GM06990 (cell line): ENCODE data around the gene SLC10A7.

Source experiments
- DNase-seq: peaks from one replicate; pipeline ENCODE4 v3.0.0-alpha.2; 2011; ENCODE audit not compliant: insufficient read length; ENCODE audit errors: extremely low read depth
- H3K27me3 ChIP-seq: replicated peaks from 2 replicates; pipeline ENCODE4 v1.6.0; 2011; ENCODE audit warnings: low read length; ENCODE audit not compliant: control insufficient read depth, insufficient read depth
- H3K36me3 ChIP-seq: 2 replicates; pipeline ENCODE4 v1.5.1; 2011; ENCODE audit warnings: low read length; ENCODE audit not compliant: control insufficient read depth, insufficient read depth
- H3K4me3 ChIP-seq: replicated peaks from 2 replicates; pipeline ENCODE4 v1.5.1; 2011; ENCODE audit warnings: low read depth, mild to moderate bottlenecking, control low read depth, low read length
- TF ChIP-seq, protein P1 (sequence below): IDR thresholded peaks from 2 replicates; pipeline ENCODE4 v1.5.1; 2011; ENCODE audit warnings: low read length, control low read depth, mild to moderate bottlenecking, inconsistent platforms; ENCODE audit not compliant: insufficient read depth, poor library complexity, severe bottlenecking

The SLC10A7 gene

DNA sequence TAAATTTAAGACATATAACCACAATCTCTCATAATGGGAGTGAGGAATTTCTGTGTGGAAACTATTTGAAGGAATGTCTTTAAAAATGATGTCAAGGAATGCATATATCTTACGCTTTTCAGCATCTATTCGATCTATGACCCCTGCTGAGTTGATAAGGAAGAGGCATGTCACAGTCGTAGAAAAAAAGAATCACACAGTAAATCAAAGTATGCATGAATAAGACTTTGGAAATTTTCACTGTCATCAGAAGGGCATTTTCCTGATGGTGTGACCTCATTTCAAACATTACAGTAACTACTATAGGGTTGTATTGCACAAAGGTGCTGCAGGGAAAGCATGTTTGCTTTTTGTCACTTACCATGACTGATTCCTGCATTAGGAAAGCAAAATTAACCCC is 265.9 kb downstream of the SLC10A7 start:
- TF ChIP-seq, protein P1, sequence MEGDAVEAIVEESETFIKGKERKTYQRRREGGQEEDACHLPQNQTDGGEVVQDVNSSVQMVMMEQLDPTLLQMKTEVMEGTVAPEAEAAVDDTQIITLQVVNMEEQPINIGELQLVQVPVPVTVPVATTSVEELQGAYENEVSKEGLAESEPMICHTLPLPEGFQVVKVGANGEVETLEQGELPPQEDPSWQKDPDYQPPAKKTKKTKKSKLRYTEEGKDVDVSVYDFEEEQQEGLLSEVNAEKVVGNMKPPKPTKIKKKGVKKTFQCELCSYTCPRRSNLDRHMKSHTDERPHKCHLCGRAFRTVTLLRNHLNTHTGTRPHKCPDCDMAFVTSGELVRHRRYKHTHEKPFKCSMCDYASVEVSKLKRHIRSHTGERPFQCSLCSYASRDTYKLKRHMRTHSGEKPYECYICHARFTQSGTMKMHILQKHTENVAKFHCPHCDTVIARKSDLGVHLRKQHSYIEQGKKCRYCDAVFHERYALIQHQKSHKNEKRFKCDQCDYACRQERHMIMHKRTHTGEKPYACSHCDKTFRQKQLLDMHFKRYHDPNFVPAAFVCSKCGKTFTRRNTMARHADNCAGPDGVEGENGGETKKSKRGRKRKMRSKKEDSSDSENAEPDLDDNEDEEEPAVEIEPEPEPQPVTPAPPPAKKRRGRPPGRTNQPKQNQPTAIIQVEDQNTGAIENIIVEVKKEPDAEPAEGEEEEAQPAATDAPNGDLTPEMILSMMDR = no peak
- DNase-seq = no peak
- H3K27me3 ChIP-seq = no peaks in the 10 kb centered on the region
- no peaks in the 10 kb centered on the region; the same call in 1 of the 2 replicates for H3K36me3 ChIP-seq
- no peak overlapping the region for H3K4me3 ChIP-seq

DNA sequence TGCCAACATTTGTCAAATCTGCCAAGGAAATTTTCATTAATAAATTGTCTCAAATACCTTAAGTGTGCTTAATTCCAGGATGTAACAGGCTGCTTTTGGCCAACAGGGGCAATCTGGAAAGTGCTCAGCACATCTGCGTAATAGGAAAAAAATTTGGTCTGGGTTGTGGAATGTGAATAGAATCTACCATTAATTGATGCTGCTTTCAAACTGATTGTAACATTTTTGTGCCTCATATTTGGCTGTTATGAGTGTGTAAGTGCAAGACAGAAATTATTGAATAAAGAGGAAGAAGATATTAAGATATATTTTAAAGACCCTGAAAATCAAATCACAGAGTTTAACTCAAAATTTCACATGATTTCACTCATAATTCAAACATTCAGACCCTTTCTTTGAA is 266.3 kb downstream of the SLC10A7 start:
- Histone ChIP-seq H3K27me3 (no peaks in the 10 kb centered on the region), H3K36me3 (no peaks in the 10 kb centered on the region; the same call in 1 of the 2 replicates), H3K4me3 (no peak overlapping the region)
- no peak for DNase-seq
- TF ChIP-seq, protein P1 = no peak

DNA sequence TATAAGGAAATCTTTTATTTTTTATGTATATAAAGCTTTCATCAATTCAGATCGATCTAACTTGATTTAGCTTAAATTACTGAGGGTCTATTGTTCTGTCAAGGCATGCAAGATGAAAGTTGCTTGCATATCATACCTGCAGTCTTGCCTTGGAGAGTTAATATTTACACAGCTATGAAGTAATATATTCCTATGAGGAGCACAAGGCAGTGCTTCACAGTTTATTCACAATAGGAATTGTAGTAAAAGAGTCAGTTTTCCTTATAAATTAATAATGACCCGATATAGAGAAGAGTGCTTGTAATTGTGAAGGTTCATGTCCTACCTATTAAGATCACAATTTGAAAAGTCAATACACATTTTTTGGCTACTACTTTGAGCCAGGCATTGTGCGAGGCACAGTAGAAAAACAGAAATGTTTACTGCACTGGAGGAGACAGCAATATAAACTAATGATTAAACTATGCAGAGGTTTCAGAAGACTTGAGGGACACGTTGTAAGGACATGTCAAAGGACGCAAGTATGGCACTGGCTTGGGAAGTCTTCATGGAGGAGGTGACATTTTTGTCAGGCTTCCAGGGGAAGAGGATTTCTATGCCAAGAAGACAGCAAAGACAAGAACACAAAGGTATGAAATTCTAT is 268.6 kb downstream of the SLC10A7 start:
- no peak for DNase-seq
- TF ChIP-seq, protein P1 = no peak
- no peaks in the 10 kb centered on the region; the same call in 1 of the 2 replicates for H3K36me3 ChIP-seq
- no peak overlapping the region for H3K4me3 ChIP-seq
- no peaks in the 10 kb centered on the region for H3K27me3 ChIP-seq

DNA sequence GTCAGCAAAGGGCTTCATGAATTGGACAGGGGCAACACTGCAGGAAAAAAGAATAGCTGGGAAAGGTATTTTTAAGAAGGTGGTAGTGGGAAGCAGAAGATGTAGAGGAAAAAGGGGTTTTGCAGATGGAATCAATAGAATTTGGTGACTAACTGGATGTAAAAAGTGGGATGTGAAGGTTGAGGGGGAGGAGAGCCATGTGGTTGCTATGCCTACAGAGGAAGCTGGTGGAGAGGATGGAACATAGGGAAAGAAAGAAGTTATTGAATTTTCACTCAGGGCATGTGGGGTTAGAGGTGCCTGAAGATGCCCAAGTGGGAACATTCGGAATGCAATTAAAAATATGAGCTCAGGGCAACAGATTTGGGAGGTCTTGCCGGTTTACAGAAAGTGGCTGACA is 274.4 kb downstream of the SLC10A7 start:
- Histone ChIP-seq H3K4me3 (no peak overlapping the region), H3K36me3 (no peaks in the 10 kb centered on the region), H3K27me3 (no peaks in the 10 kb centered on the region)
- TF ChIP-seq, protein P1 = no peak
- no peak for DNase-seq

DNA sequence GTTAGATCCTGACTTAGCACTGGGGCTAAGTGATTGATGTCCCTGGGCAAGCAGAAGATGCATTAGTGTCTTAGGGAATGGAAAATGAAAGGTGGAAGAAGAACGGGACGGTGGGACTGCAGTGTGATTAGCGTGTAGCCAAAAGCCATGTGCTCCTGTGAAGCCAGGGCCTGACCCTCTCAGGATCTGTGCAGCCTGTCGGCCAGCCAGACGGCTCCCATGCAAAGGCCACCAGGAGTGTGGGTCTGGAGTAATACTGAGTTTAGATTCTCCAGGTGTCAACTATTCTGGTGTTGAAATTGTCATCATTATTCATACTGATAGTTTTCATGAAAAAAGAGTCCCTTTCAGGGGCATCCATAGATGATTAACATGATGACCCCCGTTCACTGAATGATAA is 275.4 kb downstream of the SLC10A7 start:
- H3K4me3 ChIP-seq = no peak overlapping the region
- no peaks in the 10 kb centered on the region for H3K27me3 ChIP-seq
- TF ChIP-seq, protein P1 = no peak
- no peak for DNase-seq
- no peaks in the 10 kb centered on the region for H3K36me3 ChIP-seq

DNA sequence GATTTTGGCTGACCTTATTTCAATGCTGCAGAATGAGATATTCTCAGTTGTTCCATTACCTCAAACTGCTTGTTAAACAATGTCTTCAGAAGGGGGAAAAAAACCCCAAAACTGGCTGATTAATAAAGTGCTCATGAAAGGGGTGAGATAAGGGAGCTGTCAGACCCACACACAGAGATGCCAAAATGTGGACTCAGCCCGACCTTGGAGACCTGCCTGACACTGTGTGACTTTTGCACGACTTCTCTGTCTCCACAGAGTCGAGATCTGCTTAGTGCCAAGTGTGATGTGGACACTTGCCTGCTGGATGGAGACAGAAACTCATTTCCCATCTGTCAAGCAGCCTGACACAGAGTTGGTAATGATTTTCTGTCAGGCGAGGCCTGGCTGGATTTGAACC is 275.9 kb downstream of the SLC10A7 start:
- TF ChIP-seq, protein P1 = no peak
- DNase-seq = no peak
- Histone ChIP-seq H3K36me3 (no peaks in the 10 kb centered on the region), H3K27me3 (no peaks in the 10 kb centered on the region), H3K4me3 (no peak overlapping the region)
